ENCODE results near the gene ERCC6L2.

The ERCC6L2 gene

DNA sequence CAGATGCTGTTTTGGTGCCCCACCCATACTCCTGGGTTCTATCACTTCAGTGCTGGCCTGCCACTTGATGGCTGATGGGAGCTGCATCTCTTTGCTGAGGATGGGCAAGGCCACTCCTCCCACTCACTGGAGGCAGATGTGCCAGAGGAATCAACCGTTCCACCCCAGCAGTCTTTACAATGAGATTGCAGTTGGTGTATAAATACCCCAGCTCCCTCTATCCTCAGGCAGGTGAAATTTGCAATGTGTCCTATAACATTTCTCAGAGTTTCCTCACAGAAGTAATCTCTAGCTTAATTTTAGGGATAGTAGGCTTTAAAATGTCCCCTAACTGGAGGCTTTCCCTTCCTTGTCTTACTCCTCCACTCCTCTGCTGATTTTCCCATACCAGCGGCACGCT is 36.5 kb upstream of the ERCC6L2 start:
- H3K27ac ChIP-seq (ENCODE audit: insufficient read depth, low read depth, low read length, poor library complexity, severe bottlenecking): no peak overlapping the region
- H3K4me1 ChIP-seq (ENCODE audit: control insufficient read depth, insufficient read depth, low read length): no peaks in the 10 kb centered on the region
- WGBS, 2 experiments: 94 to 99% methylated on average over 3 of the region's 3 CpGs
- H3K36me3 ChIP-seq (ENCODE audit: control insufficient read depth, insufficient read depth, low read length): no peaks in the 10 kb centered on the region
- H3K4me3 ChIP-seq (ENCODE audit: insufficient read depth, low read depth, low read length): no peak overlapping the region
- no peaks in the 10 kb centered on the region for H3K9me3 ChIP-seq (ENCODE audit: control insufficient read depth, low read length)
- H3K27me3 ChIP-seq (ENCODE audit: control insufficient read depth, insufficient read depth, low read length, poor library complexity, severe bottlenecking): no peaks in the 10 kb centered on the region

DNA sequence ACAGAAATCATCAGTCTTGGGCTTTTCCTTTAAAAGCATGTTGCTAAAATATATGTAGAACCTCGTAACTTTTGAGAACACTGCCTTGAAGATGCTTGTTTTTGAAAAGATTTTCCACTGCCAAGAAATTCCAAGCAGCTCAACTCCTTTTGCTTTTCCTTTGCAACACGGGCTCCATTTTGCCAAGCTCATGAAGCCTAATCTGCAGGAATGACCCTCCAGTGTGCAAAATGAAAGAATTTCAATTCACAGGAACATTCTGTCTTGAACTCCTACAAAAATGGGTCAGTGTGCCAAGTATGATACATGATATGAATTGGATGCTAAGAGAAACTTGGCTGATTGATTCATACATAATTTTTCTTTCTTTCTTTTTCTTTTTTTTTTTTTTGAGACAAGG is 35.4 kb upstream of the ERCC6L2 start:
- Histone ChIP-seq H3K4me1 (ENCODE audit: control insufficient read depth, insufficient read depth, low read length) (no peaks in the 10 kb centered on the region), H3K4me3 (ENCODE audit: insufficient read depth, low read depth, low read length) (no peak overlapping the region), H3K36me3 (ENCODE audit: control insufficient read depth, insufficient read depth, low read length) (no peaks in the 10 kb centered on the region), H3K27me3 (ENCODE audit: control insufficient read depth, insufficient read depth, low read length, poor library complexity, severe bottlenecking) (no peaks in the 10 kb centered on the region), H3K9me3 (ENCODE audit: control insufficient read depth, low read length) (no peaks in the 10 kb centered on the region), H3K27ac (ENCODE audit: insufficient read depth, low read depth, low read length, poor library complexity, severe bottlenecking) (no peak overlapping the region)
- 94 to 98% methylated on average over 2 of the region's 2 CpGs for WGBS, 2 experiments

DNA sequence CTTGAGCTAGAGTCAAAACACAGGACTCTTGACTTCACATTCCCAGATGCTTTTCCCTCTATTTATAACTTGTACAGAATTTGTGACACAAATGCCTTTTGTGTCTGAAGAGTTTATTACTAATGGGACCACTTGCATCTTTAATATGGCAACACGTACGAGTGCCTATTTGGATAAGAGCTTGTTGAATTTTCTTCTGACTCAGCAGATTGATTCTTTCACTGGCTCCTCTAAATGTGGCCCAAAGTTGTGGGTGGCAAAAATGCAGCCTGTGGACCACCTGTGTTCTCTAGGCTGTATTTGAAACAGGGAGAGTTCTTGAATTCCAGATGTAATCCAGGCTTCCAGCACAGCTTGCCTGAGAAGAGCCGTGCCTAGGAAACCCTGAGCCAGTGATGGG is 34.1 kb upstream of the ERCC6L2 start:
- WGBS, 2 experiments: 93 to 96% methylated on average over 3 of the region's 3 CpGs
- H3K27me3 ChIP-seq (ENCODE audit: control insufficient read depth, insufficient read depth, low read length, poor library complexity, severe bottlenecking): no peaks in the 10 kb centered on the region

DNA sequence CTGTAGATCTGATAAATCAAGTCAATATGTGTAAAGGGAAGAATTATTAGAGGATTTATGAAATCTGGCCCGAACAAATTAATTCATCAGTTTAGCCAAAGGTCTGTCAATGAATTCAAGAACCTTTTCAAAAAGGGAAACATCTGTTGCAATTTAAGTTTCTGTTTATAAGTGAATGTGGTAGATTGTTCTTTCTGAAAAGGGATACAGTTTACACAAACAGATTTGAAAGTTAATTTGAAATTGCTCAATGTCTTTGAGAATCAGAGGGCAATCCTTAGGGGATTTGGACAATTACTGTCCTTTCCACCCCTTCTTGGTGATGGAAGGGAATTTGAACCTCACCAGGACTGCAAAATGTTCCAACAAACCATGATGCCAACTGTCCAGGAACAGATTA is 29.7 kb upstream of the ERCC6L2 start:
- no peaks in the 10 kb centered on the region for H3K4me1 ChIP-seq (ENCODE audit: control insufficient read depth, insufficient read depth, low read length)
- no peak overlapping the region for H3K4me3 ChIP-seq (ENCODE audit: insufficient read depth, low read depth, low read length)
- no peaks in the 10 kb centered on the region for H3K27me3 ChIP-seq (ENCODE audit: control insufficient read depth, insufficient read depth, low read length, poor library complexity, severe bottlenecking)
- H3K36me3 ChIP-seq (ENCODE audit: control insufficient read depth, insufficient read depth, low read length): no peaks in the 10 kb centered on the region
- no peaks in the 10 kb centered on the region for H3K9me3 ChIP-seq (ENCODE audit: control insufficient read depth, low read length)
- H3K27ac ChIP-seq (ENCODE audit: insufficient read depth, low read depth, low read length, poor library complexity, severe bottlenecking): no peak overlapping the region
- WGBS, 2 experiments: 91 to 96% methylated on average over 1 of the region's 1 CpG

More for the DNA sequence above, 34.1 kb upstream of the ERCC6L2 start:
- no peaks in the 10 kb centered on the region for H3K4me1 ChIP-seq (ENCODE audit: control insufficient read depth, insufficient read depth, low read length)
- no peaks in the 10 kb centered on the region for H3K9me3 ChIP-seq (ENCODE audit: control insufficient read depth, low read length)
- no peak overlapping the region for H3K27ac ChIP-seq (ENCODE audit: insufficient read depth, low read depth, low read length, poor library complexity, severe bottlenecking)
- no peaks in the 10 kb centered on the region for H3K36me3 ChIP-seq (ENCODE audit: control insufficient read depth, insufficient read depth, low read length)
- no peak overlapping the region for H3K4me3 ChIP-seq (ENCODE audit: insufficient read depth, low read depth, low read length)

DNA sequence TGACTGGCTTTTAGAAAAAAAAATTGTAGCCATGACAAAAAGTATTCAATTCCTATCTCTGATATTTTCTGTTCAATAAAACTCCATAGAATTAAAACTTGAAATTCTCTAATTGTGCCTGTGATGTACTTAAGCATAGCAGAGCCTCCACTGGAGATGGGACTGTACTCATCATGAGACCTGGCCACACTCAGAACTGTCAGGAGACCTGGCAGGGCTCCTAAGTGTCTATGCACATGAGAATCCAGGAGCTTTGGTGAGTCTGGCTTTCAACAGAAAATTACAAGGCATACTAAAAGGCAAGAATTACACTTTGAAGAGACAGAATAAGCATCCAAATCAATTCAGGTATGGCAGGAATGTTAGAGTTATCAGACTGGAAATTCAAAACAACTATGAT is 26.7 kb upstream of the ERCC6L2 start:
- no peak overlapping the region for H3K27ac ChIP-seq (ENCODE audit: insufficient read depth, low read depth, low read length, poor library complexity, severe bottlenecking)
- H3K9me3 ChIP-seq (ENCODE audit: control insufficient read depth, low read length): no peaks in the 10 kb centered on the region
- no peaks in the 10 kb centered on the region for H3K4me1 ChIP-seq (ENCODE audit: control insufficient read depth, insufficient read depth, low read length)
- no peak overlapping the region for H3K4me3 ChIP-seq (ENCODE audit: insufficient read depth, low read depth, low read length)
- no peaks in the 10 kb centered on the region for H3K27me3 ChIP-seq (ENCODE audit: control insufficient read depth, insufficient read depth, low read length, poor library complexity, severe bottlenecking)
- no peaks in the 10 kb centered on the region for H3K36me3 ChIP-seq (ENCODE audit: control insufficient read depth, insufficient read depth, low read length)

DNA sequence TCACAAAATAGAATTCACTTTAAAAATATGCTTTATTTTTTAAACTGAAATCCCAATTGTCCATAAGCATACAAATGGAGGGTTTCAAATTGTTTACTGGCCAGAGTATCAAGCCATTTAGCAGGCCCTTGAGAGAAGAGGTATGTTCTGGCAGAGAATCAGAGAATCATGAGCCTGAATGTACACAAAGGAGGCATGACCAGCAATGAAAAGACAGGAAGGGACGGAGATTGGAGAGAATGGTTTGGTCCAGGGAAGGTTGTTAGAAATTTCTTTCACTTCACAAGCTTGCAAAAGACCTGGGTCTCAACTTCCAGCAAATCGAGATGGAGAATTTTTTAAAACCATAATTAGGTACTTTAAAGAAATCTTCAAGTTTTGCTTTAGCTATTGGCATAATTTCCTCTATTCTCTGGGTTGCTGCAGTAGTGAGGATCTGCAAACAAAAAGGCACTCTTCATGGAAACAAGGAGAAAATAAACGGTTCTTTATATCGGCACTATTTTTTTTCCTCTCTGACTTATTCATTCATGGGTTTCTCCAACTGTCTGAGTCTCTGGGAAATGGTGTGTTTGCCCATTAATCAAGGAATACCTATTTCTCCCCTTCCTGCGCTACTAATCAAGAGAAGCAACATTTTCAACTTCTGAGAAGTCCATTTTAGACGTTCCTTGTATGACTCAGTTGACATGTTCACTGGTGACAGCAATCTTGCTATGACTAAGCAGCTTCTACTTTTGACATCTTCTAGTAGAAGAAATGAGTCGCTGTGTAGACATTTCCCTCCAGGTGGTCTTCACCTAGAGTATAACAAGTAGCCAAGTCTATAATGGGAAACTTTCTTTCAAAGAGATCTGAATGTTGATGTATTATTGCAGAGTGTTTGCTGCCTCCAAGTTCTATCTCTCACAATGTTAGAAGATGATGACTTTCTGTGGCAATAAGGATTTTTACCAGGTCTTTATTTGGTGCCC is 23.1 kb upstream of the ERCC6L2 start:
- Histone ChIP-seq H3K9me3 (ENCODE audit: control insufficient read depth, low read length) (no peaks in the 10 kb centered on the region), H3K27ac (ENCODE audit: insufficient read depth, low read depth, low read length, poor library complexity, severe bottlenecking) (no peak overlapping the region), H3K27me3 (ENCODE audit: control insufficient read depth, insufficient read depth, low read length, poor library complexity, severe bottlenecking) (no peaks in the 10 kb centered on the region), H3K36me3 (ENCODE audit: control insufficient read depth, insufficient read depth, low read length) (no peaks in the 10 kb centered on the region), H3K4me1 (ENCODE audit: control insufficient read depth, insufficient read depth, low read length) (peaks cover 10% of the 10 kb centered on the region), H3K4me3 (ENCODE audit: insufficient read depth, low read depth, low read length) (no peak overlapping the region)
- WGBS, 2 experiments: 89 to 90% methylated on average over 6 to 7 of the region's 7 CpGs

DNA sequence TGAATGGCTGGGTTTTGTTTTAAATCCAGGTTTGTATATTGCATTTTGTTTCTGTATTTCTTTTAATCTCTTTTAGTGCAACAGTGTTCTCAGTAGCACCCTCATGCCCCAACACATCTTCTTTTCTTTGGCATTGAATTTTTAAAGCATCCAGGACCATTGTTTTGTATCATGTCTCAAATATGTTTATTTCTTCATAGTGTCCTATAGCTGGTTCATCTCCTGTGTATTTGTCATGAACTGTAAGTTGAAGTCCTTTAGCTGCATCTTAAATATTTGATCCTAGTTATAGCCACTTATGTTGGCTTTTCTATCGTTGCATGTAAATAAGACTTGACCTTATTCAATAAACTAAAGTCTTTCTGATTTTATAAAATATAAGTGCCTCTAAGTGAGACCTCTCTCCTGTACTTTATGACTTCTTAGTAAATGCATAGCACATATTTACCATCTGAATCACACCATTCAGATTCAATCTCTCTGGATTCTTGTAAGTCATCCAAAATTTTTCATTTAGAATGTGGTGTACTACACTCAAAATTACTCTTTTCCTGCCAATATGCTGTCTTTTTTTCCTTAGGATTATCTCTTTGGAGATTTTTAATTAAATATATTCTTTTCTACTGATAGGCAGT is 21.0 kb upstream of the ERCC6L2 start:
- Histone ChIP-seq H3K4me3 (ENCODE audit: insufficient read depth, low read depth, low read length) (no peak overlapping the region), H3K36me3 (ENCODE audit: control insufficient read depth, insufficient read depth, low read length) (no peaks in the 10 kb centered on the region), H3K27ac (ENCODE audit: insufficient read depth, low read depth, low read length, poor library complexity, severe bottlenecking) (no peak overlapping the region), H3K9me3 (ENCODE audit: control insufficient read depth, low read length) (no peaks in the 10 kb centered on the region), H3K27me3 (ENCODE audit: control insufficient read depth, insufficient read depth, low read length, poor library complexity, severe bottlenecking) (no peaks in the 10 kb centered on the region), H3K4me1 (ENCODE audit: control insufficient read depth, insufficient read depth, low read length) (peaks cover 13% of the 10 kb centered on the region)
- WGBS, 2 experiments: 100% methylated on average over 1 of the region's 1 CpG; no CpG with 5 or more reads in 1 of the 2 experiments

DNA sequence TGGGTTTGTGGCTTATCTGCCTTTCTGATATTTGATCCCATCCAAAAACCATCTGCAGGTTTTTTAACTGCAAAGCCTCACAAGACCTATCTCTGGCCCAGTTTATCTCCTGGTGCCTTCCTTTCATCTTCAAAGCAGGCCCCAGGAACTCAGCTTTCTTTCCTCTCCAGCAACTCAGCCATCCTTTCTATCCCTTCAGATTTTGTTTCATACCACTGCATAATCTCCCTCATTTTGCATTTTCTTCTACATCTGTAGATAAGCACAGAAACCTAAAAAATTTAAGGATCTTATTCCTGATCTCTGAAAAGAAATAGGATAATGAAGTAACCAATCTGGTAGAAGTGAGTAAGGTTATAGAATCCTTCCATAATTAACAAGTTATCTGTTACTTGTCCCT is 19.5 kb upstream of the ERCC6L2 start:
- no peaks in the 10 kb centered on the region for H3K36me3 ChIP-seq (ENCODE audit: control insufficient read depth, insufficient read depth, low read length)
- no peaks in the 10 kb centered on the region for H3K27me3 ChIP-seq (ENCODE audit: control insufficient read depth, insufficient read depth, low read length, poor library complexity, severe bottlenecking)
- H3K9me3 ChIP-seq (ENCODE audit: control insufficient read depth, low read length): no peaks in the 10 kb centered on the region
- no peak overlapping the region for H3K27ac ChIP-seq (ENCODE audit: insufficient read depth, low read depth, low read length, poor library complexity, severe bottlenecking)
- peaks cover 13% of the 10 kb centered on the region for H3K4me1 ChIP-seq (ENCODE audit: control insufficient read depth, insufficient read depth, low read length)
- H3K4me3 ChIP-seq (ENCODE audit: insufficient read depth, low read depth, low read length): no peak overlapping the region

DNA sequence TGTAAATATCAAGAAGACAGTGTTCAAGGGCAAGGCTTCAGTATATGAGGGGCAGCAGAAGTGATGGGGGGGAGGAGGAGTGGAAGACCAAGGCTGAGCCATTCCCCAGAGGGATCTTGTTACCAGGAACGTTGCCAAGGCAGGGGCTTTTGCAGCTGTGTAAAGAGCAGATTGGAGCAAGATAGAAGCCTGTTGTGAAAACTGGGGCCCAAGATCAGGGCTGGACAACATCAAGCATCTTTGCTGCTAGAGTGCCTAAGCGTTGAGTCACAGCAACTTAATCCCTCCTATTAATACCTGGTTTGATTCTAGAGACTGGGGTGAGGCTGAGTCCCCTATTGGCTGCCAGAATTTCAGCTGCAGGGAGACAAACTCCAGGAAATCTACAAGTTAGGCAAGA is 18.4 kb upstream of the ERCC6L2 start:
- peaks cover 13% of the 10 kb centered on the region for H3K4me1 ChIP-seq (ENCODE audit: control insufficient read depth, insufficient read depth, low read length)
- H3K4me3 ChIP-seq (ENCODE audit: insufficient read depth, low read depth, low read length): no peak overlapping the region
- H3K9me3 ChIP-seq (ENCODE audit: control insufficient read depth, low read length): no peaks in the 10 kb centered on the region
- H3K36me3 ChIP-seq (ENCODE audit: control insufficient read depth, insufficient read depth, low read length): no peaks in the 10 kb centered on the region
- no peak overlapping the region for H3K27ac ChIP-seq (ENCODE audit: insufficient read depth, low read depth, low read length, poor library complexity, severe bottlenecking)
- no peaks in the 10 kb centered on the region for H3K27me3 ChIP-seq (ENCODE audit: control insufficient read depth, insufficient read depth, low read length, poor library complexity, severe bottlenecking)
- 66 to 70% methylated on average over 2 of the region's 2 CpGs for WGBS, 2 experiments

DNA sequence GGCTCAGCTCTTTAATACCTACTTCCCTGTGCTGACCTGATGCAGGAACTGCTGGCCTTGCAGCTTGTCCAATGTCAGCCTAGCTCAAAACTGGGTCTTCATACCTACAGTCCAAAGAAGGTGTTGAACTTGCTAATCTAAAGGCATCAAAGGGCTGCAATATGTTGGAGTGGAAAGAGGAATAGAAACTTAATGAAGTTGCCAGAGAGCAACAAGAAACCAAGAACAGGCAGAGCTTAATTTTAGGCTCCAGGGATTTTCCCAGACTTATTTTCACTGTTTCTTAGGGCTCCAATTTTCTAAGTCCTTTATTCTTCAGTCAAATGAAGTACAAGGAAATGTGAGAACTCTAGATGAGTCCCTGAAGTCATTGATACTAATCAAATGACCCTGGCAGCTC is 17.6 kb upstream of the ERCC6L2 start:
- Histone ChIP-seq H3K9me3 (ENCODE audit: control insufficient read depth, low read length) (no peaks in the 10 kb centered on the region), H3K27ac (ENCODE audit: insufficient read depth, low read depth, low read length, poor library complexity, severe bottlenecking) (no peak overlapping the region), H3K27me3 (ENCODE audit: control insufficient read depth, insufficient read depth, low read length, poor library complexity, severe bottlenecking) (no peaks in the 10 kb centered on the region), H3K4me3 (ENCODE audit: insufficient read depth, low read depth, low read length) (no peak overlapping the region), H3K4me1 (ENCODE audit: control insufficient read depth, insufficient read depth, low read length) (peaks cover 13% of the 10 kb centered on the region), H3K36me3 (ENCODE audit: control insufficient read depth, insufficient read depth, low read length) (no peaks in the 10 kb centered on the region)
